Progenitor cell of endocrine pancreas (in vitro differentiated cells): ENCODE data around the gene SMIM23. TPM values are rescaled to one million over a fixed set of nuclear protein-coding genes. Genes with fewer than 3 reads are reported as not detected.

Experiments
- DNase-seq: peaks from one replicate; pipeline ENCODE4 v3.0.0; 2021; ENCODE audit warnings: low spot score; ENCODE audit not compliant: unreplicated experiment
- H3K27ac Mint-ChIP-seq: 2 replicates; pipeline ENCODE4 v1.8.0; 2021; ENCODE audit warnings: mild to moderate bottlenecking, moderate library complexity, mixed read lengths
- H3K27me3 Mint-ChIP-seq: 2 replicates; pipeline ENCODE4 v1.8.0; 2021; ENCODE audit warnings: mixed read lengths
- H3K36me3 Mint-ChIP-seq: 2 replicates; pipeline ENCODE4 v1.8.0; 2022; ENCODE audit warnings: mixed read lengths; ENCODE audit not compliant: insufficient read depth
- H3K4me1 Mint-ChIP-seq: 2 replicates; pipeline ENCODE4 v1.8.0; 2021; ENCODE audit warnings: low read depth, mixed read lengths
- H3K4me3 Mint-ChIP-seq: 2 replicates; pipeline ENCODE4 v1.8.0; 2021; ENCODE audit warnings: low read depth, mild to moderate bottlenecking, moderate library complexity, mixed read lengths
- H3K9me3 Mint-ChIP-seq: 2 replicates; pipeline ENCODE4 v1.8.0; 2021; ENCODE audit warnings: low read depth, mixed read lengths
- total RNA-seq: library from RNA; stranded (reverse); gene quantifications from 2 replicates; pipeline ENCODE4 v1.2.1, GENCODE V29; 2021
- TF ChIP-seq, protein P1 (sequence below): fragments of 200-600 bp; sonication (generic); IDR thresholded peaks from one replicate; pipeline ENCODE4 v1.5.0; 2021; ENCODE audit warnings: antibody characterized with exemption, mild to moderate bottlenecking; ENCODE audit not compliant: unreplicated experiment

The SMIM23 gene
- total RNA-seq, 1 donor from 2014 or later, result not detected

DNA sequence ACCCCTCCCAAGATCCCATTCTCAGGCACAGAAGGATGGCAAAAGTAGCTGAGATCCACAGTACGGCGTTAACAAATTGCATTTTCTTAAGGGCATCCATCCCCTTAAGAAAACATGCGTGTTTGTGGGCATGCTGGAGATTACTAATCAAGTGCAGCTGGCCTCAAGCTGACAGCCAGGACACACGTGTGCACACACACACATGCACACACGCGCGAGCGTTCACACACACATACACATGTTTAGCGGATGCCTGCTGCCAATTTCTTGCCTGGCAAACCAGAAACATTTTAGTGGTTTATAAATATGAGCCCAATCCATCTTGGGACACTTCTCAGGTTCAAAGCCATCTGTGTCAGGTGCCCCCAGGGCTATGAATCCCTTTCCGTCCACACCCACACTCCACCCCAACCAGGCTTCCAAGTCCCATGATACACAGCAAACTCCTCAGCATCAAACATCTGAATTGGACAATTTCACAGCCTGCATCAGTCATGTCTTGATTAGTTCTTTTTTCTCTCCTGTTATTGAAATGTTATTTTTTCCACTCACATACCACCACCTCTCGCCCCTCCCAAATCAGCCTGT is 23.5 kb upstream of the SMIM23 start:
- Mint-ChIP-seq H3K36me3 (no peaks in the 10 kb centered on the region), H3K27me3 (peaks cover 15% of the 10 kb centered on the region), H3K27ac (no peak overlapping the region), H3K9me3 (peaks cover 5% of the 10 kb centered on the region), H3K4me1 (no peaks in the 10 kb centered on the region), H3K4me3 (no peak overlapping the region)
- TF ChIP-seq, protein P1, sequence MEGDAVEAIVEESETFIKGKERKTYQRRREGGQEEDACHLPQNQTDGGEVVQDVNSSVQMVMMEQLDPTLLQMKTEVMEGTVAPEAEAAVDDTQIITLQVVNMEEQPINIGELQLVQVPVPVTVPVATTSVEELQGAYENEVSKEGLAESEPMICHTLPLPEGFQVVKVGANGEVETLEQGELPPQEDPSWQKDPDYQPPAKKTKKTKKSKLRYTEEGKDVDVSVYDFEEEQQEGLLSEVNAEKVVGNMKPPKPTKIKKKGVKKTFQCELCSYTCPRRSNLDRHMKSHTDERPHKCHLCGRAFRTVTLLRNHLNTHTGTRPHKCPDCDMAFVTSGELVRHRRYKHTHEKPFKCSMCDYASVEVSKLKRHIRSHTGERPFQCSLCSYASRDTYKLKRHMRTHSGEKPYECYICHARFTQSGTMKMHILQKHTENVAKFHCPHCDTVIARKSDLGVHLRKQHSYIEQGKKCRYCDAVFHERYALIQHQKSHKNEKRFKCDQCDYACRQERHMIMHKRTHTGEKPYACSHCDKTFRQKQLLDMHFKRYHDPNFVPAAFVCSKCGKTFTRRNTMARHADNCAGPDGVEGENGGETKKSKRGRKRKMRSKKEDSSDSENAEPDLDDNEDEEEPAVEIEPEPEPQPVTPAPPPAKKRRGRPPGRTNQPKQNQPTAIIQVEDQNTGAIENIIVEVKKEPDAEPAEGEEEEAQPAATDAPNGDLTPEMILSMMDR, result no peak
- no peak for DNase-seq

DNA sequence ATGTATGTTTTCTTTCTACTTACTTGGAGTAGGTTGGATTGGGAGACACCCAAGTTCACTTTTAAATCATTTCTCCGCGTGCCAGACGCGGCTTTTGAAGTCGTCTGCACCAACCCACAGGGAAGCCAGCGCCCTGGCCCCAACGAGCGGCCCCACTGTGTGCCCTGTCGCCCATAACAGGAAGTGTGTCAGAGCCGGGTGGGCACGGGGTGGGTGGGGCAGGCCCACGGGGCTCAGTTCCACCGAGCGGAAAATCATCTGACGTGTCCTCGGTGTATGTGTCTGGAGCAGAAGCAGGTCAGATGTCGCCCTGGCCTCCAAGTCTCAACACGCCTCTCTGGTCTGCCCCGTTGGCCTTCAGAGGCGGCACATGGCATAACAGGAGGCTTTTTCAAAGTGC is 22.7 kb upstream of the SMIM23 start:
- Mint-ChIP-seq H3K9me3 (peaks cover 13% of the 10 kb centered on the region), H3K4me1 (no peaks in the 10 kb centered on the region), H3K36me3 (no peaks in the 10 kb centered on the region), H3K4me3 (no peak overlapping the region), H3K27ac (no peak overlapping the region), H3K27me3 (peaks cover 15% of the 10 kb centered on the region)
- no peak for DNase-seq
- TF ChIP-seq, protein P1, result no peak

DNA sequence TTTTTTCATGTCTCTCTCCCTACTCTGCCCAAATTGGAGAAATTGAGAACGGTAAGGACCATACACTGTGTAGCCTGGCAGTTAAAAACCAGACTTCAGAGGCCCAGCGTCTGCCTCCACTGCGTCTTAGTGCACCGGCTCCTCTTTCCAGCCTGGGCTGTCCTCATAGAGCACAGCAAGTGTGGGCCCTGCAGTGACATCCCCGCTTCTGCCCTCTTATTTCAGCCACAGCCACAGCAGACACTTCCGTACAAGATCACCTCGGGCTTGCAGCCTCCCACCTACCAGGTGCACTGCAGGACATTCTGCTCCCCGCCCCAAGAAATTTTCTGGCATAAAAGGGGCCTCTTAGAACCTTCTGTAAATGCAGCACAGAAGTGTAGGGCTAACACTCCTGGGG is 21.4 kb upstream of the SMIM23 start:
- no peak for DNase-seq
- H3K27ac Mint-ChIP-seq, result peak overlapping the region; percentile 18
- H3K4me1 Mint-ChIP-seq, result no peaks in the 10 kb centered on the region
- TF ChIP-seq, protein P1, result no peak
- H3K9me3 Mint-ChIP-seq, result peaks cover 13% of the 10 kb centered on the region
- H3K4me3 Mint-ChIP-seq, result no peak overlapping the region
- H3K36me3 Mint-ChIP-seq, result no peaks in the 10 kb centered on the region
- peaks cover 12% of the 10 kb centered on the region for H3K27me3 Mint-ChIP-seq

DNA sequence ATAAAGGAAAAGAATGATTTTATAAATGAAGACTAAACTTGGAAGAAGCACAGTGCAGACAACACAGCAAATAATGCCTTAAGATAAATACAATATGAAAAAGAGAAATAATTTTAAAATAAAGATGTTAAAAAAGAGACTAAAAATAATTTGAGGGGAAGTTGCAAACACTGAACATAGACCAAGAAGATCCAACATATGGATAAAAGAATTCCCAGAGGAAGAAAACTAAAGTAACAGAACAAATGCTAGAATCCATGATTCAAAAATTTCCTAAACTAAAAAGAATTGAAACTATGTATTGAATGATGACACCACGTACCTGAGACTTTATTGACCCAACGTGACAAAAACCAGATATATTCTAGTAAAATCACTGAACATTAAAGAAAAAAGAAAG is 18.7 kb upstream of the SMIM23 start:
- Mint-ChIP-seq H3K4me1 (no peaks in the 10 kb centered on the region), H3K36me3 (no peaks in the 10 kb centered on the region), H3K27ac (no peak overlapping the region), H3K27me3 (peaks cover 18% of the 10 kb centered on the region), H3K4me3 (no peak overlapping the region), H3K9me3 (peaks cover 13% of the 10 kb centered on the region)
- DNase-seq, result no peak
- TF ChIP-seq, protein P1, result no peak

DNA sequence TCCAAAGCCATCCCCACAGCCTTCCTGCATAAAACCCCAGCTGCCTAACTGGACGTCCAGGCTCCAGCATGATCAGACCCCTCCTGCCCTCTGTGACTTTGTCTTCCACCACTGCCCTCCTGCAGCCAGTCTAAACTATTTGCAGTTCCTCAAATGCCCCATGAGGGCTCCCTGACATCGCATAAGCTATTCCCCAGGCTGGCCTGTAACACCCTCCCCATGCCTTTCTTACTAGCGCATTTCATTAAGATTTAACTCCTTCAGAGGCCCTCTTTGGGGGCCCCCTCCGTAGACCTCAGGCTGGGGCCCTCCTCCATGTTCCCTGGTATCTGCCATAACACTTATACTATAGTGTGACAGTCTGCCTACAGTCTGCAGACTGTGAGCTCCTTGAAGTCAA is 15.5 kb upstream of the SMIM23 start:
- Mint-ChIP-seq H3K27me3 (peaks cover 9% of the 10 kb centered on the region), H3K36me3 (no peaks in the 10 kb centered on the region), H3K9me3 (peaks cover 13% of the 10 kb centered on the region), H3K4me3 (no peak overlapping the region), H3K27ac (no peak overlapping the region), H3K4me1 (no peaks in the 10 kb centered on the region)
- TF ChIP-seq, protein P1, result no peak
- DNase-seq, result no peak
